NCI-H1092 (cell line): ENCODE measurements around the gene TSN.
A peak's percentile ranks its signal among the peaks of the same experiment; 100 is the strongest.
"Not testable (repeated sequence)": the region's sequence is repeated elsewhere in the genome, so short reads cannot be mapped to it uniquely, and the experiment has no call there.

Source experiments
- DNase-seq: peaks from one replicate; lab custom pipeline; 2025; lab: John Stamatoyannopoulos, UW

Gene TSN

DNA sequence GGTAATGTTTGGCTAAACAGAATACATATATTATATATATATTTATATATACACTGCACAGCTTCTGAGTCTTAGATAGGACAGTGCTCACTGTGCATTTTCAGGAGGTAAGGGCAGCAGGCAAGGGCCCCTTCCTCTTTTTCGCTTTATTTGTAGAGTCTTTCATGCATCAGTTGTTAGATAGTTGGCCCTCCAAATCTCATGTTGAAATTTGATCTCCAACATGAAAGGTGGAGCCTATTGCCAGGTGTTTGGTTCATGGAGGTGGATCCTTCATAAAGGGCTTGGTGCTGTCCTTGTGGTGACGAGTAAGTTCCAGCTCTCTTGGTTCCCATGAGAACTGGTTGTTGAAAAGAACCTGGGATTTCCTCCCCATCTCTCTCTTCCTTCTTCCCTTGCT, 48.1 kb downstream of the TSN start:
- DNase-seq = peak; percentile 1

DNA sequence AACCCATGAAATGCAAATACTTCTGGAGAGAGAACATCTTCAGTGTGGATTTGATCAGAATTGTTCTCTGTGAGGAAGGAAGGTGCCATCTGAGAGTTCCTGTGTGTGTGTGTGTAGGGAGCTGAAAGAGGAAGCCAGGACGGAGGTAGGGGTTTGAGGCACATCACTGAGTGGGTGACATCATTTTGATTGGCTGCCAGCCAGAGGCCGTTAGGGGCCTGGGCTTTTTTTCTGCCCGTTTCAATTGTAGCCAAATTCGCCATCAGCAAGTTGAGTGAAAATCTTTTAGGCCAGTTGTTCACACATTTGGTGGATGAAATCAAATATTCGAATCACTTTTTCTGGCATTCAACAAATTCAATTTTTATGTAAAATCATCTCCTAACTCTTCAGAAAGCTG, 48.9 kb downstream of the TSN start:
- peak; percentile 78 for DNase-seq

DNA sequence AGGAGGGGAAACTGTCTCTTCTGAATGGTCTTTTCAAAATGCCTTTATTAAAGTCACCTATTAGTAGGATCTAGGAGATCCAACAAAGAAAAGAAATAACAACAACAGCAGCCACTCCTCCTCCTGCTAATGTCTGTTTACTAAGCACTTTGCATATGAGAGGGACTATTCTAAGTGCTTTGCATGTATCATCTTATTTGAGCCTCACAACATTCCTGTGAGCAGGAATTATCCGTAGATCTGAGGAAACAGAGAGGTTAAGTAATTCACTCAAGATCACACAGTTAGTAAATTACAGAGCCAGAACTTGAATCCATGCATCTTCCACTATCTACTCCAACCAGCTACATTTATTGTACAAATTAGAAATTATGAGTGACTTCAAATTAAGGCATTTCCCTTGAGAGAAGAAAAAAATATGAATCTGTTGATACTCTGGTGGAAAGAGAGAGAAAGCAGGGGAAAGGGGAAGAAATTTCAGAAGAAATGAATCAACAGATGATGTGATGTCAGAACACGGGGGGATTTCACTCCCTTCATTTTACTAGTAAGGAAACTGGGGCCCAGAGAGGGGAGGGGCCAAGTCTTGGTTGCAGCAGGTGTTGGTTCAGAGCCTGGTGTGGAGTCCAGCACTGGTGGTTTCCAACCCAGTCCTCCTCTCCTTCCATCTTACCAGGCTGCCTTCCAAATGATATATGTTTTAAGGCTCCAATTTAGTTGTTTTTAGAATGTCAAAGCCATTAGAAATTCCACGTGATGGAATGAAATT, 49.7 kb downstream of the TSN start:
- no peak for DNase-seq

GRCh38 chr2:121805766-121806143, 50.3 kb downstream of the TSN start:
- no peak for DNase-seq

GRCh38 chr2:121807771-121808170, 52.3 kb downstream of the TSN start:
- DNase-seq = not testable (repeated sequence)

GRCh38 chr2:121809607-121810006, 54.2 kb downstream of the TSN start:
- DNase-seq = no peak

DNA sequence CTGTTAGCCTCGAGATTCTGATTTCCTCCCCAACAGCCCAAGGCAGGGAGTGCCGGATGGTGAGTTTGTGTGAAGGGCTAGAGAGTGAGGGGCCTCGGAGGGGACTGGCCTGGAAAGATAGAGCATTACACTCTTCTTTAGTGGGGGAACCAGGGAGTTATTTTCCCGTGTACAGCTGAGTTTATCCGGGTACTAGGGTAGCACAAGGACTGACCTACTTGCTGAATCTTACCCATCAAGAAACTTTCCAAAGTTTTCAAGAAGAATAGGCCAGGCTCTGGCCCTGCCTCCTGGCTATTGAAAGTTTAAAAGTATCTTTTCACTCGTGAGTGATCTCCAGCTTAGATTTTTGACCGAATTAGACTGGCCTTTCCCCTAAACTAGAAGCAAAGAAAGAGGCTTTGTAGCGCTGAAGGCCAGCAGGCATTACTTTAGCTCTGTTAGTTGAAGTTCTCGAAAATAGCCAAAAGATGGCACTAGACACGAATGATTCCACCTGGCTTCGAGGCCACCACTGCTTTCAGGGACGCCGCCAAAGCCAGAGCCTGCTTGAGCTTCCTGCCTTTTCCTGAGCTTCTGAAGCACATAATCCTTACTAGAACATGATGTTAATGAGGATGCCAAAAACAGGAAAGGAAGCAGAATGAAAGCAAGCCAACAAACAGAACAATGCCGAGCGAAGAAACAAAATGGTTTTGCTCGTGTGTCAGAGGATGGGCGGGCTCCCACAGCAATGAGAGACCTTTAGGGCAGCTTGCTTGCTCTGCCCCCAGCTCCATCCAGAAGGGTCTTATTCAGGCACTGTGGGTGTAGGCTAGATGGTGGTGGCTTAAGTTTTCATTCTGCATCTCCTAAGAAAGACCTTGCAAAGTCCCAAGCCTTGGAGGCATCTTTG, 55.8 kb downstream of the TSN start:
- peak; percentile 29 for DNase-seq

DNA sequence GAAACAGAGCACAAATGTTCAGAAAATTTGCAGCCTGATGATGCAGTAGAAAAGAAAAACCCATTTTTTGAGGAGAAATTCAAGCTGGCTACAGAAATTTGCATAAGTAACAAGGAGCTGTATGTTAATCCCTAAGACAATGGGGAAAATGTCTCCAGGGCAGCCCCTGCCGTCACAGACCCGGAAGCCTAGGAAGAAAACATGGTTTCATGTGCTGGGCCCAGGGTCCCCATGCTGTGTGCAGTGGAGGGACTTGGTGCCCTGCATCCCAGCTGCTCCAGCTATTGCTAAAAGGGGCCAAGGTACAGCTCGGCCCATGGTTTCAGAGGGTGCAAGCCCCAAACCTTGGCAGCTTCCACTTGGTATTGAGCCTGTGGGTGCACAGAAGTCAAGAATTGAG, 57.6 kb downstream of the TSN start:
- DNase-seq = not testable (repeated sequence)

DNA sequence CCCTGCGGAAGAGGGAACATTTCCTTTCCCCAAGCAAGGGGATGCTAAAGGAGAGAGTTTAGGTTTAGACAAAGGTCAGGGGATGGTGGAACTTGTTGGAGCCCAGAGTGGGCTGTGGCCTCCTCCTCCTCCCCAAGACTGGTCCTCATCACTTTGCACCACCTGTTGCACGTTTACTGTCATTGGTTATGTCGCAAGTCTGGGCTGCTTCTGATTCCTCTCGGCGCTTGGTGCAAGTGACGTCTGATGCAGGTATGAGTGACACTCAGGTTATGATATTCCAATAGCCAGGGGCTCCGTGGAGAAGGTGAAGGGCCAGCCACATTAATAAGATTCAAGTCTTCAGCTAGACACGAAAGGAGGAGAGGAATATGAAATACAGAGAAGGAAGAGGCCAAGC, 59.8 kb downstream of the TSN start:
- no peak for DNase-seq

GRCh38 chr2:121816797-121817196, 61.3 kb downstream of the TSN start:
- DNase-seq = no peak

DNA sequence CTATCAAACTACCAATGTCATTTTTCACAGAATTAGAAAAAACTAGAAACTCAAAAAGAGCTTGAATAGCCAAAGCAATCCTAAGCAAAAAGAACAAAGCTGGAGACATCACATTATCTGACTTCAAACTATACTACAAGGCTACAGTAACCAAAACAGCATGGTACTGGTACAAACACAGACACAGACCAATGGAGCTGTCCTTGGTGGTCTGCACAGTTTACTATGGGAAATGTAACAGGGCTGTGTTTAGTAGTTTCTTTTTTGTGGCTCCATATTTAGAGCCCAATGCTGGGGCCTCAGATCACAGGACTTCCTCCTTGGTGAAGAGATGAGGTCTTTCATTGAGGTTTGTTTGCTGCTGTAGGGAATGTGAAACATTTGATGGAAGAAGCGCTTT, 61.9 kb downstream of the TSN start:
- not testable (repeated sequence) for DNase-seq
